ENCODE measurements around the gene DIO3. TPM values are rescaled to one million over a fixed set of nuclear protein-coding genes. Genes with fewer than 3 reads are reported as not detected.

The DIO3 gene
- total and polyA plus RNA-seq, 2 donors, result 1.8 to 14.1 TPM

DNA sequence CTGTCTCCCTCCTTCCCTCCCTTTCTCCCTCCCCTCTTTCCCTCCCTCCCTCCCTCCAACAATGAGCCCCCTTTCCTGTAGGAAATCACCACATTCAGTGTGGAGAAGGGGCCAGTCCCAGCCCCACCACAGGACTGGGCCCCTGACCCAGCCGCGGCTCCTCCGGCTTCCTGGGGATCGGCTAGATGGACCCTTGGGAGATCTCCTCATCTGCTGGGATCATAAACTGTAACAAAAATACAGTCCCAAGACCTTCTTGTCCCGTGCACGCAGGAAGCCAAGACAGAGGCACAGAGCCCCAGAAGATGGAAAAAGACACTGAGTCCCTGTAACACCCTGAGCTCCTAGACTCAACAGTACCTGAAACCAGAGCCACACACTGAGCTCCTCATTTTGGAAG, 23.9 kb downstream of the DIO3 start:
- WGBS, result 85% methylated on average over 6 of the region's 6 CpGs
- Histone ChIP-seq H3K4me1 (ENCODE audit: insufficient read depth) (no peaks in the 10 kb centered on the region), H3K27ac (ENCODE audit: low read depth) (no peak overlapping the region), H3K4me3 (ENCODE audit: low read depth, low read length) (no peak overlapping the region), H3K36me3 (ENCODE audit: insufficient read depth) (no peaks in the 10 kb centered on the region)
- no peak for DNase-seq (ENCODE audit: extremely low spot score)

DNA sequence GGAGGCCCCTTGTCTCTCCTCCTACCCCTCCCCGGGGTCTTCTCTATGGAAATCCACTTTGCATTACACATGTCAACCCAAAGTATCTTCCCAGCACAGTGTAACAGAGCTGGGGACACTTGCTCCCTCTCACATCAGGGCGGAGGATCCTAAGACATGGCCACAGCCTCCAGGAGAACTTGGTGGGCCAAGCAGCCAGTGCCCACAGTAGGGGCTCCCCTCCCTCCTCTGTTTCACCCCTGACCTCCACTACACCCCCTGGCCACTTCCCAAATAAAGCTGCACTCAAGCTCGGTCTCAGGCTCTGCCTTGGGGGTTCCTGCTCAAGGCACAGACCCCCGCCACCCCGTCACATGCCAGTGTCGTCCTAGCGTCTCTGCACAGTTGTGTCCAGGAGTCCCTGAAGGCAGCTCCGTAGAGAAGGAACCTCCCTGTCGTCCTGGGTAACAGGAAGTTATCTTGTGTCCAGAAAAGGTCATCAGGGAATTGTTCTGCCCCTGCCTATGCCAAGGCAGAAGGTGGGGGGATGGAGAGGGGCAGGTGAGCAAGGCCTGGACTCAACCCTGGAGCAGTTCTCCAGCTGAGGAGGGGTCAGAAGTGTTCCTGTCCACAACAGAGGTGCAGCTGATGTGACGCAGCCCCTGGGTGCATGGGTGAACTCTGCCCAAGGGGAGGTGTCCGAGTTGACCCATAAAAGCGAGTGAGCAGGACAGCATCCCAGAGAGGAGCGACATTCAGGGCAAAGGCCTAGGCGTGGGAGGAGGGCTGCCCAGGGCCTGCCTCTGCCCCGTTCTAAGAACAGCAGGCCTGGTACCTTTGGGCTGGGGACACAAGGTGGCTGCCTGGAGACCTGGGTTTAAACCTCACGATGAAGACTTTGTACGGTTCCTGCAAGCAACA, 25.5 kb downstream of the DIO3 start:
- no peak for DNase-seq (ENCODE audit: extremely low spot score)
- Histone ChIP-seq H3K4me1 (ENCODE audit: insufficient read depth) (no peaks in the 10 kb centered on the region), H3K27ac (ENCODE audit: low read depth) (no peak overlapping the region), H3K36me3 (ENCODE audit: insufficient read depth) (no peaks in the 10 kb centered on the region), H3K4me3 (ENCODE audit: low read depth, low read length) (no peak overlapping the region)
- 88% methylated on average over 17 of the region's 17 CpGs for WGBS

DNA sequence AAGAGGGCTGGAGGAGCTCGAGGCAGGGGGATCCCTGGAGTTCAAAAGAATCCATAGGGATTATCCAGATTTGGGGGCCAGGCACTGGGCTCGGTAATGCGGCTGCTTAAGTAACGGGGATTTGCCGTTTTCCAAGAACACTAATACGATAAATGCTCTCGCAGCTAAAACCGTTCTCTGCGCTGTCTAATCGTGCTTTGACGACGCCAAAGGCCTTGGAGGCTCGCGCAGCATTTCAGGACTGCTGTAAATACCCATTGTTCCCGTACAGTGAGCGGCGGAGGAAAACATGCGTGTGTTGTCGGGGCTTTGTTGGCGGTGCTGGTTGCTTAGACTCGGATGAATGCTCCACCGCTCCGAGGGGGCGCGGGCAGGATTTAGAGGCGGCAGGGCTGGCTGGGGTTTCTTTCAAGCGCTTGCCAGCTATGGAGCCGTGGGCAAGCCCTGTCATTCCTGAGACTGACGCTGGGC, 26.2 kb downstream of the DIO3 start:
- no peaks in the 10 kb centered on the region for H3K36me3 ChIP-seq (ENCODE audit: insufficient read depth)
- H3K4me3 ChIP-seq (ENCODE audit: low read depth, low read length), result no peak overlapping the region
- 89% methylated on average over 29 of the region's 29 CpGs for WGBS
- H3K27ac ChIP-seq (ENCODE audit: low read depth), result no peak overlapping the region
- no peaks in the 10 kb centered on the region for H3K4me1 ChIP-seq (ENCODE audit: insufficient read depth)
- DNase-seq (ENCODE audit: extremely low spot score), result no peak

DNA sequence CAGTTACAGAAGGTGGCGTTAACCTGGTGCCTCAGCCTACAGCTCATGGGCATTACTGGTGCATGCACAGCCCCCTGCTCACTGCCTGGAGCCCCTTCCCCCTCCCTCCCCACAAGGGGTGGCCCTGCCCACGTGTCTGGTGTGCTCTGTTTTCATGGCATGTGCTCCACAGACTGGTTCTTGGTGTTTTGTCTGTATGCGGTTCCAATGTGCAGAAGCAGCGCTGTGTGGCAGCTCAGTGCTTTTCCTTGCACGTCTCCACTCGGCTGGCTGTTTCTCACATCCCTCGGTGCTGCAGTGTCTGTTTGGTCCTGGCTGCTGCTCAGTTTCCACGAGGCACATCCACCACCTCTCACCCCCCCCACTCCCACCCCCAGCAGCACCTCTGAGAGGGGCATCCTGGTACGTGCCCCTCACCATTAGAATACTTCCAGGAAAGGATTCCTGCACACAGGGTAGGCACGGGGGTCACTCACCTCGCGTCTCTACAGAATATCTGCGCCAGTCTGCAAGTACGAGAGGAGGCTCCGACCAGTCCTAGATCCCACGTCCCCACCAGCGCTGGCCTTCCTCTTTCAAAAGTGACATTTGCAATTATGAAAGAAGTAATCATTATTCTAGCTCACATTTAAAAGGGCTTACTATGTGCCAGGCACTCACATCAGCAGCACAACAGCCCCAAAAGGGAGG, 27.1 kb downstream of the DIO3 start:
- H3K27ac ChIP-seq (ENCODE audit: low read depth), result no peak overlapping the region

DNA sequence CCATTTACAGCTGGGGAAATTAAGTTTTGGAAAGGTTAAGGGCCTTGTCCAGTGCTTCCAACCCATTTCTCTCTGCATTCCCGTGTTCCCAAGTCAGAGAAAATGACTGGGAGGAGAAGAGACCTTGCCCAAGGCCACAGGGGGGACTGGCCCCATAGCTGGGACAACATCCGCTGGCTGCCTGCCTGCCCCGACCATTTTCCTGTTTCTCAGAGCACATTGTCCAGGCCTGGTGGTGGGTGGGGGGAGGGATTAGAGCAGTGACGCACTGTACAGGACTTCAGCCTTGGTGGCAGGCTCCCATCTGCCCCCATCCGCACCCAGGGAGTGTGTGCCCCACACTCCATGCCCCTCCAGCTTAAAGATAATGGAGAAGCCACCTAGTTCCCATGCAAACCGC, 27.7 kb downstream of the DIO3 start:
- Histone ChIP-seq H3K4me3 (ENCODE audit: low read depth, low read length) (no peak overlapping the region), H3K27ac (ENCODE audit: low read depth) (no peak overlapping the region), H3K4me1 (ENCODE audit: insufficient read depth) (no peaks in the 10 kb centered on the region), H3K36me3 (ENCODE audit: insufficient read depth) (no peaks in the 10 kb centered on the region)
- no peak for DNase-seq (ENCODE audit: extremely low spot score)
- WGBS, result 74% methylated on average over 6 of the region's 6 CpGs

More for the DNA sequence above, 27.1 kb downstream of the DIO3 start:
- Histone ChIP-seq H3K36me3 (ENCODE audit: insufficient read depth) (no peaks in the 10 kb centered on the region), H3K4me1 (ENCODE audit: insufficient read depth) (no peaks in the 10 kb centered on the region), H3K4me3 (ENCODE audit: low read depth, low read length) (no peak overlapping the region)
- DNase-seq (ENCODE audit: extremely low spot score), result no peak
- WGBS, result 77% methylated on average over 17 of the region's 17 CpGs

DNA sequence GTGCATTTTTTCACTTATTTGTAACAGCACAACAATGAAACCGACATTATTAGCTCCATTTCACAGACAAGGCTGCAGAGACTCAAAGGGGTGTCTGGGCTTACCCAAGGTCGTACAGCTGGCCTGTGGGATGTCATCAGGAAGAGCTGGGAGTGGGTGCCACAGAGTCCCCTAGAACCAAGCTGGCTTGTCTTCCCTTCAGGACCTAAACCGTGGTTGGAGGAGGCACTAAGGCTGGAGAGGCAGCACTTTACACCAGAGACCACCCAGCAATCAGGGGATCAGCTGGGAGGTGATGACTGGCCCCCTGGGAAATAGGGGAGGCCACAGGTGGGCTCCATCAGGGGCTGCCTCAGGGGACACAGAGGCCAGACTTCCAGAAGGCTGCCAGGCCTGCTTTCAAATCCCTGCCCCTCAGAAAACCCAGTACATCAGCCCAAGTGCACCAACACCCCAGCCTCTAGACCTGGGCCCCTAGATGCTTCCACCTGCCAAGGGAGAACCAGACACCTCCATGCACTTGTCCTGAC, 28.3 kb downstream of the DIO3 start:
- H3K4me3 ChIP-seq (ENCODE audit: low read depth, low read length), result no peak overlapping the region
- DNase-seq (ENCODE audit: extremely low spot score), result no peak
- no peaks in the 10 kb centered on the region for H3K4me1 ChIP-seq (ENCODE audit: insufficient read depth)
- no peaks in the 10 kb centered on the region for H3K36me3 ChIP-seq (ENCODE audit: insufficient read depth)
- 69% methylated on average over 3 of the region's 3 CpGs for WGBS
- no peak overlapping the region for H3K27ac ChIP-seq (ENCODE audit: low read depth)

DNA sequence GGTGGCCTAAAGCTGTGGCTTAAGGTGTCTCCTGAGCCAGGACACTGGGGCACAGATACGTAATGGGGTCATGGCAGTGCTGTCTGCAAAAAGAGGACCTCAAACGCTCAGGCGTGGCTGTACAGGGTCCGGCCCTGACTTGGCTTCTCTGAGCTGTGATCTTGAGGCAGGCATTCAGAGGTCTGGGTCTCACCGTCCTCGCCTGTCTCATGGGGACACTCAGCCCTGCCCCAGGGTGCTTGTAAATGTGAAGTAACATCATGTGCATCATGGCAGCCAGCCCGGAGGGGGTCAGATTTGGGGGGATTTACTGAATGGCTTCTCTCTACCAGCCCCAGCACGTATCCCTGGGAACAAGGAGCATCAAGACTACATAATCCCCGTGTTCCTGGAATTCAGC, 28.8 kb downstream of the DIO3 start:
- Histone ChIP-seq H3K36me3 (ENCODE audit: insufficient read depth) (no peaks in the 10 kb centered on the region), H3K27ac (ENCODE audit: low read depth) (no peak overlapping the region), H3K4me1 (ENCODE audit: insufficient read depth) (no peaks in the 10 kb centered on the region), H3K4me3 (ENCODE audit: low read depth, low read length) (no peak overlapping the region)
- WGBS, result 89% methylated on average over 9 of the region's 9 CpGs
- DNase-seq (ENCODE audit: extremely low spot score), result no peak

DNA sequence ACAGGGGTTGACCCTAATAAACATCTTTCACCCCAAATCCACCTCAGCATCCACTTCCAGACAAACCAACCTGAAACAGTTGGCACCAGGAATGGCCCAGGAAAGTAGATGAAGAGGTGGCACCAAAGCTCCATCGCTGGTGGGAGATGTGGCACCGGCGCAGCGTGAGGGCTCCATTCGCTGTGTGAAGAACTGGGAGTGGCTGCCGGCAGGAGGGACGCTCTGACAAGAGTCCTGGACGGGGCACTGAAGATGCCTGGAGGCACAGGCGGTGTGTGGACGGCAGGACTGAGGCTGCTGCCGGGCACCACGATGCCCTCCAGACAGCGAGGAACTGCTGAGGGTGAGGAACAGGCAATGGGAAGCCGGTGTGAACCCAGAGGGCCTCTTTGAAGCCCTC, 29.3 kb downstream of the DIO3 start:
- 95% methylated on average over 14 of the region's 14 CpGs for WGBS
- no peak for DNase-seq (ENCODE audit: extremely low spot score)
- H3K36me3 ChIP-seq (ENCODE audit: insufficient read depth), result no peaks in the 10 kb centered on the region
- no peaks in the 10 kb centered on the region for H3K4me1 ChIP-seq (ENCODE audit: insufficient read depth)
- H3K4me3 ChIP-seq (ENCODE audit: low read depth, low read length), result no peak overlapping the region
- H3K27ac ChIP-seq (ENCODE audit: low read depth), result no peak overlapping the region

DNA sequence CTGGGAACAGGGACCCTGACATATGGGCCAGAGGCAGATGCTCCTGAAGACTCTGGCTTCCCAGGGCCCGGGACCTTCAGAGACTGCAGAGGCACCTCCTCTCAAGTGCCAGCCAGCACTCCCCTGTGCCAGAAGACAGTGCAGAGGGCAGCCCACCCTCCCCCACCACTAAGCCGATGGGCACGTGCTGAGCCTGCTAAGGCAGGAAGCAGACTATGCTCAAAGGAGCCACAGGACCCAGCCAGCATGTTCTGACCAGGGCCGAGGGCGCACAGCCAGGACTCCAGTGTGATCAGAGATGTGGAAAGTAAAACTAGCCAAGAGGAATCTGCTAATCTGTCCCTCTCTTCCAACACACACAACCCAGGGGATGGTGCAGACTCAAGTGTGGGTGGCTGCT, 29.8 kb downstream of the DIO3 start:
- Histone ChIP-seq H3K4me1 (ENCODE audit: insufficient read depth) (no peaks in the 10 kb centered on the region), H3K4me3 (ENCODE audit: low read depth, low read length) (no peak overlapping the region), H3K36me3 (ENCODE audit: insufficient read depth) (no peaks in the 10 kb centered on the region), H3K27ac (ENCODE audit: low read depth) (no peak overlapping the region)
- WGBS, result 53% methylated on average over 5 of the region's 5 CpGs
- no peak for DNase-seq (ENCODE audit: extremely low spot score)

DNA sequence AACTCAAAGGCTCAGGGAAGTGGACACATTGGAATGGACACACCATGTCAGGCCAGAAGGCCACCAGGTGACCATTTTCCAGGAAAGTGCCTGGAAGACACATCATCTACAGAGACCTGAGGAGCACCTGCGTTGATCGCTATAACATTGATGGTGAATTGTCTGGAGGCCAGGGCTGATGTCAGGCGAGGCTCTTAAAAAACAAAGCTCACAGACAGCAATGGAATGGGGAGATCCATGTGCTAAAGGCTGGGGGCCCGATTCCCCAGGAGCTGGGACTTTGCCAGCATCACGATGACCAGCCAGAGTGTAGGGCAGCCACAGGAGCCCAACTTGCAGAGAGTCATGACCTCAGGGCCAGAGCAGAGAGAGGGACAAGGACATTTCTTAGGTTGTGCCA, 30.3 kb downstream of the DIO3 start:
- WGBS, result 94% methylated on average over 5 of the region's 5 CpGs
- H3K36me3 ChIP-seq (ENCODE audit: insufficient read depth), result no peaks in the 10 kb centered on the region
- H3K4me3 ChIP-seq (ENCODE audit: low read depth, low read length), result no peak overlapping the region
- no peak for DNase-seq (ENCODE audit: extremely low spot score)
- H3K27ac ChIP-seq (ENCODE audit: low read depth), result no peak overlapping the region
- H3K4me1 ChIP-seq (ENCODE audit: insufficient read depth), result no peaks in the 10 kb centered on the region

DNA sequence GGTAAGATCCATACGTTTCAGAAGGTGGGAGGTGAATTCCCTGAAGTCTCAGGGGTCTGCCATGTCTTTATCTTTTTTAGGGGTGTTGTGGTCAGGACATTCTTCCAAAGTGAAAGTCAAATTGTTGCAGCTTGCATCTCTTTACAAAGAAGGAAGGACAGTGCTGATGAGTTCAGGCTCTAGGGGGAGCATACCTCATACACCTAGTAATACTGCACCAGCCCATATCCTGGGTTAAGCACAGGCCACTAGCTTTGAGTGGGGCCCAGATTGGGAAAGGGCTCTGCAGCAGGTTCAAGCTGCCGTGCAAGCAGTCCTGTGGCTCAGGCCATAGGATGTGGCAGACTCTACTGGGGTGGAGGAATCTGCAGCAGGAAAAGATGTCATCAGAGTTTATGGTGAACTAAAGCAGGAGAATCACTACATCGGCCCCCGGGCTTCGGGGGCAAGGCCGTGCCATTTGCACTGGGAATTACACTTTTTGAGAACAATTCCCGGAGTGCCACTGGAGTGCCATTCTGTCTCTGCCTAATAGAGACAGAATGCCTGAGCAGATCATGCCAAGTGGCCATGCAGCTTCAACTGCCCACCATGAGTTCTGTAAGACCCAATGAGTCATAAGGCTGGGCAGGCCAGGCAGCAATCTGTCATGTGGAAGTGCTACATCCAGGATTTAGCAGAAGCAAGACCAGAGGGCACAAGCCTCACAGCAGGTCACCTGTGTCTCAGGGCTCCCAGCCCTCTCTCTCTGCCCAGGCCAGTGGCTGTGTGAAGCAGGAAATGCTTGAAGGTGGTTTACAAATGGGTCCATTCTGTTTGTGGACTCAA, 32.3 kb downstream of the DIO3 start:
- Histone ChIP-seq H3K4me3 (ENCODE audit: low read depth, low read length) (no peak overlapping the region), H3K27ac (ENCODE audit: low read depth) (no peak overlapping the region), H3K4me1 (ENCODE audit: insufficient read depth) (no peaks in the 10 kb centered on the region), H3K36me3 (ENCODE audit: insufficient read depth) (no peaks in the 10 kb centered on the region)
- 93% methylated on average over 7 of the region's 7 CpGs for whole genome bisulfite sequencing
- no peak for DNase-seq (ENCODE audit: extremely low spot score)

DNA sequence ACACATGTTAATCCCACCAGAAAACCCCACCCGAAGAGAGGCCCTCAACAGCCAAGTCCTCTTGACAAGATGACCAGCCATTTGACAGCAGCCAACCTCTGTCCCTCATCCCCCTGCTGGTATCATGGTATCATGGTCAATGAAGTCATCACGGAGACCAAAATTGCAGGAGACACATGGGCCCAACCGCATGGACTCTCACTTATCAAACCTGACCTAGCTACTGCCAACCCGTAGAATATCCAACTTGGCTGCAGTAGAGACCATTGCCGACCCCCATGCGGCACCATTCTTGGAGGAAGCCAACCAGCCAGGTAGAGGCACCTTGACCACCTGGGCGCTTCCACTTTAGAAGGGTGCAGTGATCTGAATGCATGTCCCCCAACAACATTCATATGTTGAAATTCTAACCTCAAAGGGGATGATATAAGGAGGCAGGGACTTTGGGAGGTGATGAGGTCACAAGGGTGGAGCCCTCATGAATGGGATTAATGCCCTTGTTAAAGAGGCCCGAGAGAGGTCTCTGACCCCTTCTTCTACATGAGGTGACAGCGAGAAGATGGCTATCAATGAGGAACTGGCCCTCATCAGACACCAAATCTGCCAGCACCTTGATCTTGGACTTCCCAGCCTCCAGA, 33.3 kb downstream of the DIO3 start:
- WGBS, result 93% methylated on average over 9 of the region's 9 CpGs
- DNase-seq (ENCODE audit: extremely low spot score), result no peak
- Histone ChIP-seq H3K4me3 (ENCODE audit: low read depth, low read length) (no peak overlapping the region), H3K27ac (ENCODE audit: low read depth) (no peak overlapping the region), H3K4me1 (ENCODE audit: insufficient read depth) (no peaks in the 10 kb centered on the region), H3K36me3 (ENCODE audit: insufficient read depth) (no peaks in the 10 kb centered on the region)

DNA sequence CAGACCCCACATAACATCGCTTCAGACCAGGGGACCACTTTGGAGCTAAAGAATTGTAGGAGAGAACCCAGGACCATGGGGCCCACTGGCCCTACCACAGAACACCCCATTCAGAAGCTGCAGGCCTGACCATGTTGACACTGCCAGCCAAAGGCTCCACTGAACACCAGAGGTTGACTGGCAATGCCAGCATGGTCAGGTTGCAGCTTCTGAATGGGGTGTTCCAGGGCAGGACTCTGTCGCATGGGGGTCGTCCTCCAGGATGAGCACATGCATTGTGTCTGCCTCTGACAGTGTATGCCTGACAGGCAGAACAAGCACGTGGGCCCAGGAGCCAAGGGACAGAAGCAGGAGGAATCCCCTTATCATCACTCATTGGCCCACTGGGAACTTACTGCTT, 34.1 kb downstream of the DIO3 start:
- no peaks in the 10 kb centered on the region for H3K36me3 ChIP-seq (ENCODE audit: insufficient read depth)
- H3K4me1 ChIP-seq (ENCODE audit: insufficient read depth), result no peaks in the 10 kb centered on the region
- WGBS, result 88% methylated on average over 4 of the region's 4 CpGs
- no peak overlapping the region for H3K27ac ChIP-seq (ENCODE audit: low read depth)
- no peak overlapping the region for H3K4me3 ChIP-seq (ENCODE audit: low read depth, low read length)
- no peak for DNase-seq (ENCODE audit: extremely low spot score)
